MM.1S (cell line): ENCODE data around the gene C11orf42.

Experiments
- EZH2phosphoT487 ChIP-seq: fragments of 300-600 bp; sonication (generic); IDR thresholded peaks from 2 replicates; pipeline ENCODE4 v1.6.1; 2018; ENCODE audit warnings: antibody characterized with exemption, low read length
- TF ChIP-seq, protein P1 (sequence below): fragments of 300-600 bp; sonication (generic); IDR thresholded peaks from 2 replicates; pipeline ENCODE4 v1.5.1; 2016; ENCODE audit warnings: antibody characterized with exemption, low read length, mixed read lengths

DNA sequence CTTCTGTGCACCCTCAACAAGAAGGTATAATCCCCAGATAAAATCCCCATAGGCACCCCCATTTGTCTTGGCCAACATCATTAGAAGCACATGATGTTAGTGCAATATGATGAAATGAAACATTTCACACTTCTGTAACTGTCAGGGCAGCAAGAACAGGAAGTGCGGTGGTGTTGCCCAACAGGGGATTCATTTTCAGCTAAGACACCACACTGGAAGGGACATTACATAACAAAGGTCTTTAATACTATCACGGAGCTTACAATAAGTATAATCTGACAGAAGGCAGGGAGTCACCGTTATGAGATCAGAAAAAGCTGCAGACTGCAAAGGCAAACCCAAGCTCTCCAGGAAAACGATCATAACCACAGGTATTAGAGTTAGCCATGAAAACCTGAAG lies 4.4 kb upstream of the C11orf42 start:
- TF ChIP-seq, protein P1, sequence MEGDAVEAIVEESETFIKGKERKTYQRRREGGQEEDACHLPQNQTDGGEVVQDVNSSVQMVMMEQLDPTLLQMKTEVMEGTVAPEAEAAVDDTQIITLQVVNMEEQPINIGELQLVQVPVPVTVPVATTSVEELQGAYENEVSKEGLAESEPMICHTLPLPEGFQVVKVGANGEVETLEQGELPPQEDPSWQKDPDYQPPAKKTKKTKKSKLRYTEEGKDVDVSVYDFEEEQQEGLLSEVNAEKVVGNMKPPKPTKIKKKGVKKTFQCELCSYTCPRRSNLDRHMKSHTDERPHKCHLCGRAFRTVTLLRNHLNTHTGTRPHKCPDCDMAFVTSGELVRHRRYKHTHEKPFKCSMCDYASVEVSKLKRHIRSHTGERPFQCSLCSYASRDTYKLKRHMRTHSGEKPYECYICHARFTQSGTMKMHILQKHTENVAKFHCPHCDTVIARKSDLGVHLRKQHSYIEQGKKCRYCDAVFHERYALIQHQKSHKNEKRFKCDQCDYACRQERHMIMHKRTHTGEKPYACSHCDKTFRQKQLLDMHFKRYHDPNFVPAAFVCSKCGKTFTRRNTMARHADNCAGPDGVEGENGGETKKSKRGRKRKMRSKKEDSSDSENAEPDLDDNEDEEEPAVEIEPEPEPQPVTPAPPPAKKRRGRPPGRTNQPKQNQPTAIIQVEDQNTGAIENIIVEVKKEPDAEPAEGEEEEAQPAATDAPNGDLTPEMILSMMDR: no peak
- TF ChIP-seq EZH2phosphoT487: no peak
